HL-60 (cell line): ENCODE data around the gene MYH11.

Source experiments
- TF ChIP-seq, protein P1 (sequence below): IDR thresholded peaks from one replicate; pipeline ENCODE4 v1.5.1; 2011; ENCODE audit warnings: low read length, control low read depth, inconsistent platforms; ENCODE audit not compliant: insufficient read depth
- TF ChIP-seq, protein P2 (sequence below): IDR thresholded peaks from 2 replicates; pipeline ENCODE4 v1.6.1; 2012; ENCODE audit warnings: low read depth; ENCODE audit not compliant: insufficient replicate concordance

DNA sequence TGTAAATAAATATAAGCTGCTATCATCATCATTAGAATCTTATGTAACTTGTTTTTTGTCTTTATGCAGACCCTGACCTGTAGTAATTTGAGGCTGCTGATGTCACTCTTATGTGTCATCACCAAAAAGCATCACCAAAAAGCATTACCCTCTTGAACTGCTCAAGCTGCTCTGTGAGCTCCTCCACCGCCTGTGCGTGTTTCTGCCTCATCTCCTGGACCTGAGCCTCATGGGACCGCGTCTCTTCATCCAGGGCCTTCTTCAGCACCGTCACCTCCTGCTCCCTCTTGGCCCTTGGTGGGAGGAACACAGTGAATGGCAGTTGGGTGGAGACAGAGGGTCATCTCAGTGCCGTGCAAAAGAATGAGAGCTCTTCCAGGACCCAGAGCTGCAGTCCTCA is 124.4 kb downstream of the MYH11 start:
- TF ChIP-seq, protein P1, sequence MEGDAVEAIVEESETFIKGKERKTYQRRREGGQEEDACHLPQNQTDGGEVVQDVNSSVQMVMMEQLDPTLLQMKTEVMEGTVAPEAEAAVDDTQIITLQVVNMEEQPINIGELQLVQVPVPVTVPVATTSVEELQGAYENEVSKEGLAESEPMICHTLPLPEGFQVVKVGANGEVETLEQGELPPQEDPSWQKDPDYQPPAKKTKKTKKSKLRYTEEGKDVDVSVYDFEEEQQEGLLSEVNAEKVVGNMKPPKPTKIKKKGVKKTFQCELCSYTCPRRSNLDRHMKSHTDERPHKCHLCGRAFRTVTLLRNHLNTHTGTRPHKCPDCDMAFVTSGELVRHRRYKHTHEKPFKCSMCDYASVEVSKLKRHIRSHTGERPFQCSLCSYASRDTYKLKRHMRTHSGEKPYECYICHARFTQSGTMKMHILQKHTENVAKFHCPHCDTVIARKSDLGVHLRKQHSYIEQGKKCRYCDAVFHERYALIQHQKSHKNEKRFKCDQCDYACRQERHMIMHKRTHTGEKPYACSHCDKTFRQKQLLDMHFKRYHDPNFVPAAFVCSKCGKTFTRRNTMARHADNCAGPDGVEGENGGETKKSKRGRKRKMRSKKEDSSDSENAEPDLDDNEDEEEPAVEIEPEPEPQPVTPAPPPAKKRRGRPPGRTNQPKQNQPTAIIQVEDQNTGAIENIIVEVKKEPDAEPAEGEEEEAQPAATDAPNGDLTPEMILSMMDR: no peak
- TF ChIP-seq, protein P2, sequence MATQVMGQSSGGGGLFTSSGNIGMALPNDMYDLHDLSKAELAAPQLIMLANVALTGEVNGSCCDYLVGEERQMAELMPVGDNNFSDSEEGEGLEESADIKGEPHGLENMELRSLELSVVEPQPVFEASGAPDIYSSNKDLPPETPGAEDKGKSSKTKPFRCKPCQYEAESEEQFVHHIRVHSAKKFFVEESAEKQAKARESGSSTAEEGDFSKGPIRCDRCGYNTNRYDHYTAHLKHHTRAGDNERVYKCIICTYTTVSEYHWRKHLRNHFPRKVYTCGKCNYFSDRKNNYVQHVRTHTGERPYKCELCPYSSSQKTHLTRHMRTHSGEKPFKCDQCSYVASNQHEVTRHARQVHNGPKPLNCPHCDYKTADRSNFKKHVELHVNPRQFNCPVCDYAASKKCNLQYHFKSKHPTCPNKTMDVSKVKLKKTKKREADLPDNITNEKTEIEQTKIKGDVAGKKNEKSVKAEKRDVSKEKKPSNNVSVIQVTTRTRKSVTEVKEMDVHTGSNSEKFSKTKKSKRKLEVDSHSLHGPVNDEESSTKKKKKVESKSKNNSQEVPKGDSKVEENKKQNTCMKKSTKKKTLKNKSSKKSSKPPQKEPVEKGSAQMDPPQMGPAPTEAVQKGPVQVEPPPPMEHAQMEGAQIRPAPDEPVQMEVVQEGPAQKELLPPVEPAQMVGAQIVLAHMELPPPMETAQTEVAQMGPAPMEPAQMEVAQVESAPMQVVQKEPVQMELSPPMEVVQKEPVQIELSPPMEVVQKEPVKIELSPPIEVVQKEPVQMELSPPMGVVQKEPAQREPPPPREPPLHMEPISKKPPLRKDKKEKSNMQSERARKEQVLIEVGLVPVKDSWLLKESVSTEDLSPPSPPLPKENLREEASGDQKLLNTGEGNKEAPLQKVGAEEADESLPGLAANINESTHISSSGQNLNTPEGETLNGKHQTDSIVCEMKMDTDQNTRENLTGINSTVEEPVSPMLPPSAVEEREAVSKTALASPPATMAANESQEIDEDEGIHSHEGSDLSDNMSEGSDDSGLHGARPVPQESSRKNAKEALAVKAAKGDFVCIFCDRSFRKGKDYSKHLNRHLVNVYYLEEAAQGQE: no peak
